ENCODE measurements around the gene KCNH3.
A peak's percentile ranks its signal among the peaks of the same experiment; 100 is the strongest.

KCNH3 gene, protein sequence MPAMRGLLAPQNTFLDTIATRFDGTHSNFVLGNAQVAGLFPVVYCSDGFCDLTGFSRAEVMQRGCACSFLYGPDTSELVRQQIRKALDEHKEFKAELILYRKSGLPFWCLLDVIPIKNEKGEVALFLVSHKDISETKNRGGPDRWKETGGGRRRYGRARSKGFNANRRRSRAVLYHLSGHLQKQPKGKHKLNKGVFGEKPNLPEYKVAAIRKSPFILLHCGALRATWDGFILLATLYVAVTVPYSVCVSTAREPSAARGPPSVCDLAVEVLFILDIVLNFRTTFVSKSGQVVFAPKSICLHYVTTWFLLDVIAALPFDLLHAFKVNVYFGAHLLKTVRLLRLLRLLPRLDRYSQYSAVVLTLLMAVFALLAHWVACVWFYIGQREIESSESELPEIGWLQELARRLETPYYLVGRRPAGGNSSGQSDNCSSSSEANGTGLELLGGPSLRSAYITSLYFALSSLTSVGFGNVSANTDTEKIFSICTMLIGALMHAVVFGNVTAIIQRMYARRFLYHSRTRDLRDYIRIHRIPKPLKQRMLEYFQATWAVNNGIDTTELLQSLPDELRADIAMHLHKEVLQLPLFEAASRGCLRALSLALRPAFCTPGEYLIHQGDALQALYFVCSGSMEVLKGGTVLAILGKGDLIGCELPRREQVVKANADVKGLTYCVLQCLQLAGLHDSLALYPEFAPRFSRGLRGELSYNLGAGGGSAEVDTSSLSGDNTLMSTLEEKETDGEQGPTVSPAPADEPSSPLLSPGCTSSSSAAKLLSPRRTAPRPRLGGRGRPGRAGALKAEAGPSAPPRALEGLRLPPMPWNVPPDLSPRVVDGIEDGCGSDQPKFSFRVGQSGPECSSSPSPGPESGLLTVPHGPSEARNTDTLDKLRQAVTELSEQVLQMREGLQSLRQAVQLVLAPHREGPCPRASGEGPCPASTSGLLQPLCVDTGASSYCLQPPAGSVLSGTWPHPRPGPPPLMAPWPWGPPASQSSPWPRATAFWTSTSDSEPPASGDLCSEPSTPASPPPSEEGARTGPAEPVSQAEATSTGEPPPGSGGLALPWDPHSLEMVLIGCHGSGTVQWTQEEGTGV

DNA sequence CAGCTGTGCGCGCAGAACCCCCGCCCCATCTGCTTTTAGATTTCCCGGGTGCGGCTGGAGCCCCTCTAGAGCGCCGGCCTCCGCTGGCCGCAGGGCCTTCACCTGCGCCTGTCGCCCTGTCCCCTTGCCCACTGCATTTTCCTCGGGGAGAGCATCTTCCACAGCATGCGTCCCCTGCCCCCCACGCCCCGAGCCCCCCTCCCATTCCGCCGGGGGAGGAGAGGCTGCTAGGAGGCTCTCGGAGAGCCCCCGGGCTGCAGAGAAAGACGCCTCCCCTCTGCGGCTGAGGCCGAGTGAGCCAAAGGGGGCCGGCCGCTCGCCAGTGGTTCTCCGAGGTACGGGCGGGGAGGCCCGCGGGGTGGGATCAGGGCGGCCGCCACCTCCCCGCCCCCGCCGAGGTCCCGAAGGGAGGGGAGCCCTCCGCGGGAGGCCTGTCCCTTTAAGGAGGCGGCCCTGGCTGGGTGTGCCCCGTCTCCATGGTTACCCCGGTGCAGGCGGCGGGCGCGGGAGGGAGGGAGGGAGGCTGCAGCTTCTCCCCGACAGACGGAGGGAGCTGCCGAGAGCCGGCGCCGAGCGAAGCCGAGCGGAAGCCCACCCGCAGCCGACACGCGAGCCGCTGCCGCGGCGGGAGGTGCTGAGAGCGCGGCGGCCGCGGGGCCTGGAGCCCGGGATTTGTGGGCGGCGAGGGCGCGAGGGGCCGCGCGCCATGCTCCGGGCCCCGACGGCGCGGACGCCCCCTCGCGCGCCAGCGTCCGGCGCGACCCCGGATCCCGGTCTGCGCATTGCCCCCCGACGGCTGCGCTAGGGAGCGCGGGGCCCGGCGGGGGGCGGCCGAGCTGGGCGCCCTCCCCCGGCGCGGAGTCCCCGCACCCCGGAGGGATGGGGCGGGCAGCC, at the start of gene KCNH3:
Gene KCNH3 (plus strand): TSS at position 521 of the 894 bp plus-strand sequence. CDS start 387 bp downstream, outside the sequence.
- Histone ChIP-seq H2AFZ (ENCODE audit: low read depth, low read length) (peak within 1 kb of the TSS; percentile 85), H3K36me3 (ENCODE audit: insufficient read depth, low read length) (no peaks in the 10 kb centered on the region), H3K4me3 (ENCODE audit: low read length) (peak within 1 kb of the TSS; percentile 48), H3K27me3 (ENCODE audit: insufficient read depth, low read length) (peaks cover 75% of the 10 kb centered on the region), H3K4me1 (ENCODE audit: insufficient read depth, low read length) (peaks cover 17% of the 10 kb centered on the region), H3K9me3 (ENCODE audit: low read length) (no peaks in the 10 kb centered on the region)

DNA sequence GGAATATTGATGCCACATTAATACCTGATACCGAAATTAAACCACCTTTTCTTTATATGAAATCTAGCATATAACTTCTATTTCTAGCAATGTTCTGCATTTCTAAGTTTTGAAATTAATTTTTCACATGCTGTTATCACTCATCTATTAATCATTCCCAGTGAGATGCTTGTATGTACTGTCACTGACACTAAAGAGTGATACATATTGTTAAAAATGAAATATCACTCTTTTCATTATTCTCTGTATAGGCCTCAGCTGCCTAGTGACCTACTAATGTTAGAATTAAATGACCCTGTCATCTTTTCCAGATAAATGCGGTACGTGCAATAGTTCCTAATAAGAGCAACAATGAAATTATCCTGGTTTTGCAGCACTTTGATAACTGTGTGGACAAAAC, 49.7 kb upstream of the KCNH3 start:
- H3K4me3 ChIP-seq (ENCODE audit: low read length), result no peak overlapping the region
- H3K9me3 ChIP-seq (ENCODE audit: low read length), result no peaks in the 10 kb centered on the region
- no peak overlapping the region for H2AFZ ChIP-seq (ENCODE audit: low read depth, low read length)
- no peaks in the 10 kb centered on the region for H3K27me3 ChIP-seq (ENCODE audit: insufficient read depth, low read length)
- H3K4me1 ChIP-seq (ENCODE audit: insufficient read depth, low read length), result no peaks in the 10 kb centered on the region
- H3K36me3 ChIP-seq (ENCODE audit: insufficient read depth, low read length), result peaks cover 32% of the 10 kb centered on the region

DNA sequence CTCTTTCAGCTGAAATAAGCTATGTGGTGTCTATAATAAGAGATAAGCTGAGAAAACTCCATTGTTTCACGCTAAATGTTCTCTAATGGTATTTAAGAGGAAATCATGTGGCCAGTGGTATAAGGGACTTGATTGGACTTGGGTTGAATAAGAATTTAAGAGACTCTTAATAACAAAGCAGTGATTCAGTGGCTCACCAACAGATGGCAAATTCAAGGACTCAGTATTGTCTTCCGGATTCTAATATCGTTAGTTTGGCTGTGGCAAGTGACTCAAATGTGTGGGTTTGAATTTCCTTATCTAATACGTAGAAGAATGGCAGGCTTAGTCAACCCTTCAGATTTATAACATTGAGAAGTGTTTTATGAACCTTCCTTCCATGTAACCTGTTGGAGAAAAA, 49.1 kb upstream of the KCNH3 start:
- Histone ChIP-seq H3K36me3 (ENCODE audit: insufficient read depth, low read length) (peaks cover 29% of the 10 kb centered on the region), H3K27me3 (ENCODE audit: insufficient read depth, low read length) (no peaks in the 10 kb centered on the region)

DNA sequence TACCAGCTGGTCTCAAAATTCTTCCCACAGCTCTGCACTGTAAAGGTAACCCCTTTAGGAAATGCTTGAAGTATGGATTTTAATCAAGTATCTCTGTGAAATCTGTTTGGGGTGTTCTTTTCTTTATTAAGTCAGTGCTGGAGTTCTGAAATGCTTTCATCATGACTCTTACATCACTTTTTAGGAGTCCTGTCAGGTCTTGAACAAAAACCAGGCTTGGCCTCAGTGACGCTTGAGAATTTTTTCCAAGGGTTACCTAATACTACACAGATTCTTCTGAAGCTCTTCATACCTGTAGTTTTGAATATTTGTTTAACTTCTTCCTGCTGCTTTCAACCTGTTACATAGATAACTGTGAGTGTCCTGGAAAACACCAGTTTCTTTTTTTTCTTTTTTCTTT, 47.0 kb upstream of the KCNH3 start:
- Histone ChIP-seq H3K9me3 (ENCODE audit: low read length) (no peaks in the 10 kb centered on the region), H3K4me1 (ENCODE audit: insufficient read depth, low read length) (no peaks in the 10 kb centered on the region), H3K36me3 (ENCODE audit: insufficient read depth, low read length) (peaks cover 32% of the 10 kb centered on the region), H3K27me3 (ENCODE audit: insufficient read depth, low read length) (no peaks in the 10 kb centered on the region), H2AFZ (ENCODE audit: low read depth, low read length) (no peak overlapping the region), H3K4me3 (ENCODE audit: low read length) (no peak overlapping the region)

More for the DNA sequence above, 49.1 kb upstream of the KCNH3 start:
- no peaks in the 10 kb centered on the region for H3K4me1 ChIP-seq (ENCODE audit: insufficient read depth, low read length)
- H2AFZ ChIP-seq (ENCODE audit: low read depth, low read length), result no peak overlapping the region
- no peaks in the 10 kb centered on the region for H3K9me3 ChIP-seq (ENCODE audit: low read length)
- no peak overlapping the region for H3K4me3 ChIP-seq (ENCODE audit: low read length)

DNA sequence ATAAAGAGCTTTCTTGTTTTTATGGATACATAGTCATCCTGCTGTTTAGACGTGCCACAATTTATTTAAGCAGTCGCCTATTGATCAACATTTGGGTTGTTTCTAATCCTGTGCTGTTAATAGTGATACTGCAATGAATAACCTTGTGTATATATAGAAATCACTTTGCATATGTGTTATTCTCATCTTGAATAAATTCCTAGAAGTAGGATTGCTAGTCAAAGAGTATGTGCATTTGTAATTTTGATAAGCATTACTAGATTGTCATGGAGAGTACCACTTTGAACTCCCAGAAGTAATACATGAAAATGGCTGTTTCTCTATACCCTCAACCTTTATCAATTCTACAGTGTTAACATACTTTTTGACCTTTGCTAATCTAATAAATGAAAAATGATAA, 44.9 kb upstream of the KCNH3 start:
- no peaks in the 10 kb centered on the region for H3K4me1 ChIP-seq (ENCODE audit: insufficient read depth, low read length)
- H3K4me3 ChIP-seq (ENCODE audit: low read length), result no peak overlapping the region
- H3K9me3 ChIP-seq (ENCODE audit: low read length), result no peaks in the 10 kb centered on the region
- H3K27me3 ChIP-seq (ENCODE audit: insufficient read depth, low read length), result no peaks in the 10 kb centered on the region
- no peak overlapping the region for H2AFZ ChIP-seq (ENCODE audit: low read depth, low read length)
- peaks cover 36% of the 10 kb centered on the region for H3K36me3 ChIP-seq (ENCODE audit: insufficient read depth, low read length)

DNA sequence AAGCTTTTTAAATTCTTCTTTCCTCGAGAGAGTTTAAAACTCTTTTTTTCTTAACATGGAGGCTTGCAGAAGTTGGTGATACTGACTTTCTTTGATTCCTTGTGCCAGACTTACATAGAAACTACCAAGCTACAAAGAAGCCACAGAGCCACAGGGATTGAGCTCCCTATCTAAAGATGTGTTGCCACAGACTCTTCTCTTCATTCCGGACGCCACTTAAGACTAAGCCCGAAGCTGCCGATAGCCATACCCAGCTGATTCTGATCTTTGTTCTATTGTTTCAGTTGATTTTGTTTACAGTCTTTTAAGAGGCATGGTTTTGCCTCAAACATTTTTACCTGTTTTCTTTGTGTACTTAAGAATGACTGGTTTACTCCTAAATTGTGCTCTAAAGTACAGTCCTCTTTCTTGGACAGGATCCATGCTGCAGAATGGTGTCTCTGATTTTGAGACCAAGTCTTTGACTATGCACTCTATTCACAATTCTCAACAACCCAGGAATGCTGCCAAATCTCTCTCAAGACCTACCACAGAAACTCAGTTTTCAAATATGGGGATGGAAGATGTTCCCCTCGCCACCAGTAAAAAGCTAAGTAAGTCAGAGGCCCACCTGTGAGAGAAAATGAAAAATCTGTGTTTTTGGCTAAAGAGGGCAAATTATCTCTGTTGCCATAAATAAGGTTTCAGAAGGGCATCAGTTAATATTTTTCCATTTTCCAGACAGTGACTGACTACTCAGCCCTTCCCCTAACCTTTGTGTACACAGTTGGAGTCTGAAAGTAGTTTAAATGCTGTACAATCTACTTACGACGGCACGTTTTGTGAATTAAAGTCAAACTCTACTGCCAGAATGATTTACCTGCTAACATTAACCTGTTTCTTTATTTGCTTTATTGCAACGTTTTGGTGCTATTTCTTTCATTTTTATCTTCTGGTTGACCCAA, 42.1 kb upstream of the KCNH3 start:
- Histone ChIP-seq H2AFZ (ENCODE audit: low read depth, low read length) (no peak overlapping the region), H3K4me1 (ENCODE audit: insufficient read depth, low read length) (no peaks in the 10 kb centered on the region), H3K36me3 (ENCODE audit: insufficient read depth, low read length) (peaks cover 43% of the 10 kb centered on the region), H3K27me3 (ENCODE audit: insufficient read depth, low read length) (no peaks in the 10 kb centered on the region), H3K4me3 (ENCODE audit: low read length) (no peak overlapping the region), H3K9me3 (ENCODE audit: low read length) (no peaks in the 10 kb centered on the region)

DNA sequence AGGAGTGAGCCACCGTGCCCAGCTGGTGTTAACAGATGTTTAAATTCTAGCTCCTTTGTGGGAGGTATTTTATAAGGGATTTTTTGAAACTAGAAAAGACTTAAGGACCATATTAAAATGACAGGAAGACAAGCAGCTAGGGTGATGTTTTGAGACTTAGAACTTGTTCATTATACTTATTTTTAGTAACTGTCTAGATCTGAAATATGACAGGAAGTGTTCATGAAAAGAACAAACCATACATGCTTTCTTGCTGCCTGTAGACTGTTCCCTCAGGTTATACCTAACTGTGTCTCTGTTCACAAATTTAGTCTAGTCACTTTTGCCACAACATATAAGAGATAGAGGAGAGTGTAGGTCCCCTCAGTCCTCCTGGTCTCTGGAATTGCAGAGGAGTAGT, 36.9 kb upstream of the KCNH3 start:
- H3K4me3 ChIP-seq (ENCODE audit: low read length), result no peak overlapping the region
- H3K36me3 ChIP-seq (ENCODE audit: insufficient read depth, low read length), result peaks cover 47% of the 10 kb centered on the region
- no peaks in the 10 kb centered on the region for H3K4me1 ChIP-seq (ENCODE audit: insufficient read depth, low read length)
- no peaks in the 10 kb centered on the region for H3K27me3 ChIP-seq (ENCODE audit: insufficient read depth, low read length)
- H2AFZ ChIP-seq (ENCODE audit: low read depth, low read length), result no peak overlapping the region
- no peaks in the 10 kb centered on the region for H3K9me3 ChIP-seq (ENCODE audit: low read length)

DNA sequence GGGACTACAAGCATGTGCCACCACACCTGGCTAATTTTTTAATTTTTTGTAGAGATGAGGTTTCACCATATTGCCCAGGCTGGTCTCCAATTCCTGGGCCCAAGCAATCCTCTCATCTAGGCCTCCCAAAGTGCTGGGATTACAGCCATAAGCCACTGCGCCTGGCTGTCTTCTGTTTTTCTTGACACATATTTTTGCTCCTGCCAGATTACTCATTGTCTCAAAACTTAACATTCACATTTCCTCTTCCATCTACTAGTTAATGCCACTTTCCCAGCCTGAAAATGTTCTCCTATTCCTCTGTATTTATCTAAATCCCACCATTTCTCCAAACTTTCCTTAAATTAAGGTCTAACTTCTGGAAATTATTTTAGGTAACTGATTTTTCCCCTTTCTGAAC, 36.2 kb upstream of the KCNH3 start:
- H3K36me3 ChIP-seq (ENCODE audit: insufficient read depth, low read length), result peaks cover 45% of the 10 kb centered on the region
- no peaks in the 10 kb centered on the region for H3K4me1 ChIP-seq (ENCODE audit: insufficient read depth, low read length)
- no peaks in the 10 kb centered on the region for H3K27me3 ChIP-seq (ENCODE audit: insufficient read depth, low read length)
- H2AFZ ChIP-seq (ENCODE audit: low read depth, low read length), result no peak overlapping the region
- no peaks in the 10 kb centered on the region for H3K9me3 ChIP-seq (ENCODE audit: low read length)
- no peak overlapping the region for H3K4me3 ChIP-seq (ENCODE audit: low read length)

DNA sequence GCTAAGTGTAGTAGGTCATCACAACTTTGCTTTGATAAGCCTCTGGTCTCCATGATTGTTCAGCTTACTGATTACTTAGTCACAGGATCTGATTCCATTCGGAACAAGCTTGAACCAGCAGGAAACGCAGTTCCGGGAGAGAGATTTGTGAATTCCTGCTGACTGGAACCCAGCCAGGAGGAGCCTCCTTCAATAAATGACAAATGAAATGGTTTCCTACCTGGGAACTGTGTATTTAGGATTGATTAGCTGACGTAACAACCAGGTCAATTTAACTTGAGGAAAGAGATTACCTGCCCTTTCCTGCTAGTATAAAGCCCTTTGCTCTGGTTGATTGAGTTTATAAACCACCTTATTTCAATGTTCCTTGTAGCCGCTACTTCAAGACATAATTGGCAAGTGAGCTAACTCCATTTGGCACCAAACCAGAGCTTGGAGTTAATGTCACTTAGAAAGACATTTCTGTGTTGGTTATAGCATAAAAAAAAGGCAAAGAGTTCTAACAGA, 35.1 kb upstream of the KCNH3 start:
- no peak overlapping the region for H2AFZ ChIP-seq (ENCODE audit: low read depth, low read length)
- H3K4me3 ChIP-seq (ENCODE audit: low read length), result no peak overlapping the region
- H3K9me3 ChIP-seq (ENCODE audit: low read length), result no peaks in the 10 kb centered on the region
- peaks cover 40% of the 10 kb centered on the region for H3K36me3 ChIP-seq (ENCODE audit: insufficient read depth, low read length)
- H3K27me3 ChIP-seq (ENCODE audit: insufficient read depth, low read length), result no peaks in the 10 kb centered on the region
- H3K4me1 ChIP-seq (ENCODE audit: insufficient read depth, low read length), result no peaks in the 10 kb centered on the region

DNA sequence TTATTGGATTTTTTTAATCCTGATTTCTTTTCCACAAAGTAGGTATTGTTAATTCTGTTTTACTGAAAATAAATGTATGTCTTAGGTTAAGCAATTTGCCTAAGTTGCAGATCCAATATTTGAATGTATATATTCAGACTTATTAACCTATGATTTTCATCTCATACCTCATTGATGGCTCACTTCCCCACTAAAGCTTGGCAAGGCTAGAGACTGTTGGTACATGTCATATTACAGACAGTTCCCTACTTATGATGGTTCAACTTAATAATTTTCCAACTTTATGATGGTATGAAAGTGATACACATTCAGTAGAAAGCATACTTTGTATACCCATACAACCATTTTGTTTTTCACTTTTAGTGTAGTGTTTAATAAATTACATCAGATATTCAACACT, 33.2 kb upstream of the KCNH3 start:
- Histone ChIP-seq H3K27me3 (ENCODE audit: insufficient read depth, low read length) (no peaks in the 10 kb centered on the region), H3K9me3 (ENCODE audit: low read length) (no peaks in the 10 kb centered on the region), H3K36me3 (ENCODE audit: insufficient read depth, low read length) (peaks cover 28% of the 10 kb centered on the region), H3K4me3 (ENCODE audit: low read length) (no peak overlapping the region), H2AFZ (ENCODE audit: low read depth, low read length) (no peak overlapping the region), H3K4me1 (ENCODE audit: insufficient read depth, low read length) (no peaks in the 10 kb centered on the region)

DNA sequence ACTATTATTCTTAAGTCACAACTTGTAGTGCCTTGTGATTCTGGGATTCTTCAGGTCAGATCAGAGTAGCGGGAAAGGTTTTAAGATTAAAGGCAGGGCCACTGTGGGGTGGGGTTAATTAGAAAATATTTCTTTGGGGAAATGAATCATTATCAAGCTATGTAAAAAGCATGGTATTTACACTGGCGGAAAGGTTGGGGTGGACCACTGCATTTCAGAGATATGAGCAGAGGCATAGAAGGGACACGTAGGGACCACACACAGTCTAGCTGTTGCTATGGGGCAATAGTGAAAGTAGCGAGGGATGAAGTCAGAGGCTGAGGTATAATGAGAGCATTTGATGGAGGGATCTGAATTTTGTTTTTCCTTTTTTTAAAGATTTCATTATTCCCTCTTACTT, 31.7 kb upstream of the KCNH3 start:
- H3K4me1 ChIP-seq (ENCODE audit: insufficient read depth, low read length), result no peaks in the 10 kb centered on the region
- H3K4me3 ChIP-seq (ENCODE audit: low read length), result no peak overlapping the region
- no peaks in the 10 kb centered on the region for H3K27me3 ChIP-seq (ENCODE audit: insufficient read depth, low read length)
- H3K36me3 ChIP-seq (ENCODE audit: insufficient read depth, low read length), result peaks cover 18% of the 10 kb centered on the region
- H3K9me3 ChIP-seq (ENCODE audit: low read length), result no peaks in the 10 kb centered on the region
- H2AFZ ChIP-seq (ENCODE audit: low read depth, low read length), result no peak overlapping the region
